Adrenal gland (tissue), 5 donors: ENCODE measurements around the gene DGAT2.

Experiments
- CTCF ChIP-seq, 6 experiments: fragments of 450-650 bp in 4 of 6; fragments of 200-600 bp in 2 of 6; sonication (generic) in 1 of 6; IDR thresholded peaks; 1 replicate in 5 of 6; 2 replicates in 1 of 6; pipeline versions ENCODE4 v1.5.1 to v1.8.0; 2016 to 2021; ENCODE audit warnings: antibody characterized with exemption in 6 of 6, mild to moderate bottlenecking in 2 of 6, moderate library complexity in 1 of 6
- POLR2A ChIP-seq, 2 donors: fragments of 450-650 bp; IDR thresholded peaks; one replicate each; pipeline ENCODE4 v1.6.1; 2017; ENCODE audit warnings: antibody characterized with exemption in 2 of 2, mild to moderate bottlenecking in 2 of 2, moderate library complexity in 1 of 2
- donor health status: DM: no; HTN: no; CAD: no.

GRCh38 chr11:75823946-75824345 is 55.4 kb downstream of the DGAT2 start:
- no peak for TF ChIP-seq CTCF (IDR thresholded peaks at IDR 0.05)
- no peak for TF ChIP-seq POLR2A (IDR thresholded peaks at IDR 0.05)
